ENCODE measurements around the gene CLIC3. TPM values are rescaled to one million over a fixed set of nuclear protein-coding genes. Genes with fewer than 3 reads are reported as not detected.

The CLIC3 gene
- total RNA-seq, 1 experiment from 2014 or later, result 24.1 TPM

DNA sequence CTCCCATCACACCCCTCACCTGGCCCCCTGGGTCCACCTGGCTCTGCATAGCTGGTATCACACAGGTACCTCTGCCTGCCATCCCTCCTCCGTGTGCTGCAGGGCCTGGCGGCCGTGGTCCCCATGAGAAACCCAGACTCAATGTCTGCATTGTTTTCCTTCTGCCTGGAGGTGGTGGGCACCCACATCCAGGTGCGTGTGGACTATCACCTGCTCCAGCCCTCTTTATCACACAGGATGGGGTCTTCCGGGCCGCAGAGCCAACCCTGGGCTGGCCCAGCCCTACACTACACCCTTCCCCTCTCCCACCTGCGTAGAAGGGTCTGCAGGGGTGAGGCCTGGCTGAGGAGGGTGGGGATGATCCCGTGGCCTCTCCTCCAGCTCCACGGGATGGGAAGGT, 42.5 kb upstream of the CLIC3 start:
- intact Hi-C loops (cut with micrococcal nuclease; ENCODE audit: unreplicated experiment), result no loop called here
- Histone ChIP-seq H3K9me3 (ENCODE audit: insufficient read depth, low read depth) (no peaks in the 10 kb centered on the region), H3K4me3 (no peak overlapping the region), H3K4me2 (no peak overlapping the region), H3F3A (ENCODE audit: insufficient read depth, low read depth) (peaks cover 22% of the 10 kb centered on the region; the same call in 1 of the 2 replicates), H4K20me1 (ENCODE audit: insufficient read depth) (peaks cover 17% of the 10 kb centered on the region), H3K27ac (no peak overlapping the region), H3K27me3 (ENCODE audit: insufficient read depth, low read depth) (no peaks in the 10 kb centered on the region), H3K79me2 (ENCODE audit: low read depth) (peaks cover 6% of the 10 kb centered on the region), H3K36me3 (ENCODE audit: low read depth) (no peaks in the 10 kb centered on the region), H3K9me2 (ENCODE audit: insufficient read depth) (no peaks in the 10 kb centered on the region), H3K4me1 (replicated peaks; ENCODE audit: insufficient read depth) (peaks cover 12% of the 10 kb centered on the region), H2AFZ (no peak overlapping the region)
- ChIA-PET POLR2A (ENCODE audit: unreplicated experiment) (no interaction called here), CTCF (interaction anchor here (0.9 kb wide), 1 partner anchor 91 kb away, joined by 4 read pairs; no protein-coding TSS in a partner anchor)
- no TSS peak for BruUV-seq (replicated peaks)
- TF ChIP-seq CTCF (conservative IDR thresholded peaks at IDR 0.05) (no peak), EZH2 (IDR thresholded peaks at IDR 0.05; ENCODE audit: low read depth) (no peak)
- no peak for DNase-seq

DNA sequence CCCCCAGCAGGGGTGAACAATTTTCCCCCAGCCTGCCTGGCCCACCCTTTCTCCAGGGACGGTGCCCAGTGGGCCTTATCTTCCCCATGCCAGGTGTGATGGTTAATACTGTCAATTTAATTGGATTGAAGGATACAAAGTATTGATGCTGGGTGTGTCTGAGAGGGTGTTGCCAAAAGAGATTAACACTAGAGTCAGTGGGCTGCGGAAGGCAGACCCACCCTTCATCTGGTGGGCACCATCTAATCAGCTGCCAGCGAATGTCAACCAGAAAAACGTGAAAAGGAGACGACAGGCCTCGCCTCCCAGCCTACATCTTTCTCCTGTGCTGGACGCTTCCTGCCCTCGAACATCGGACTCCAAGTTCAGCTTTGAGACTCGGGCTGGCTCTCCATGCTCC, 41.1 kb upstream of the CLIC3 start:
- BruUV-seq (replicated peaks), result no TSS peak
- ChIA-PET CTCF (no interaction called here), POLR2A (ENCODE audit: unreplicated experiment) (interaction anchor here (0.6 kb wide), 1 partner anchor 197 kb away, joined by 5 read pairs; no protein-coding TSS in a partner anchor)
- intact Hi-C loops (cut with micrococcal nuclease; ENCODE audit: unreplicated experiment), result no loop called here
- H3K27ac ChIP-seq, result no peak overlapping the region
- TF ChIP-seq CTCF (conservative IDR thresholded peaks at IDR 0.05), result no peak
- no peaks in the 10 kb centered on the region for H3K9me3 ChIP-seq (ENCODE audit: insufficient read depth, low read depth)
- DNase-seq, result no peak
- H2AFZ ChIP-seq, result no peak overlapping the region
- H4K20me1 ChIP-seq (ENCODE audit: insufficient read depth), result 0 out of 2 replicates have a peak, but pooled peaks cover 4% of the 10 kb centered on the region
- no peaks in the 10 kb centered on the region for H3K9me2 ChIP-seq (ENCODE audit: insufficient read depth)
- H3F3A ChIP-seq (ENCODE audit: insufficient read depth, low read depth), result peaks cover 22% of the 10 kb centered on the region; the same call in 1 of the 2 replicates
- no peak overlapping the region for H3K4me2 ChIP-seq
- no peak overlapping the region for H3K4me3 ChIP-seq
- peaks cover 9% of the 10 kb centered on the region for H3K4me1 ChIP-seq (replicated peaks; ENCODE audit: insufficient read depth)
- no peaks in the 10 kb centered on the region for H3K36me3 ChIP-seq (ENCODE audit: low read depth)
- no peaks in the 10 kb centered on the region for H3K79me2 ChIP-seq (ENCODE audit: low read depth)
- H3K27me3 ChIP-seq (ENCODE audit: insufficient read depth, low read depth), result no peaks in the 10 kb centered on the region

GRCh38 chr9:137037035-137037434, 40.7 kb upstream of the CLIC3 start:
- H3K36me3 ChIP-seq (ENCODE audit: low read depth), result no peaks in the 10 kb centered on the region
- peaks cover 9% of the 10 kb centered on the region for H3K4me1 ChIP-seq (replicated peaks; ENCODE audit: insufficient read depth)
- no peak overlapping the region for H3K4me3 ChIP-seq
- TF ChIP-seq CTCF (conservative IDR thresholded peaks at IDR 0.05) (no peak), EZH2 (IDR thresholded peaks at IDR 0.05; ENCODE audit: low read depth) (no peak)
- DNase-seq, result no peak
- H3K27ac ChIP-seq, result no peak overlapping the region
- H3K4me2 ChIP-seq, result no peak overlapping the region
- H3K79me2 ChIP-seq (ENCODE audit: low read depth), result no peaks in the 10 kb centered on the region
- no peaks in the 10 kb centered on the region for H3K9me2 ChIP-seq (ENCODE audit: insufficient read depth)
- no TSS peak for BruUV-seq (replicated peaks)
- CTCF ChIA-PET, result interaction anchor here (0.7 kb wide), 1 partner anchor 32 kb away, joined by 3 read pairs; no protein-coding TSS in a partner anchor
- 0 out of 2 replicates have a peak, but pooled peaks cover 4% of the 10 kb centered on the region for H4K20me1 ChIP-seq (ENCODE audit: insufficient read depth)
- H3K27me3 ChIP-seq (ENCODE audit: insufficient read depth, low read depth), result no peaks in the 10 kb centered on the region
- intact Hi-C loops (cut with micrococcal nuclease; ENCODE audit: unreplicated experiment), result no loop called here
- no peak overlapping the region for H2AFZ ChIP-seq
- POLR2A ChIA-PET (ENCODE audit: unreplicated experiment), result no interaction called here
- peaks cover 22% of the 10 kb centered on the region; the same call in 1 of the 2 replicates for H3F3A ChIP-seq (ENCODE audit: insufficient read depth, low read depth)
- no peaks in the 10 kb centered on the region for H3K9me3 ChIP-seq (ENCODE audit: insufficient read depth, low read depth)
